ENCODE results near the gene AIFM2. TPM values are rescaled to one million over a fixed set of nuclear protein-coding genes. Genes with fewer than 3 reads are reported as not detected.
"Not testable (repeated sequence)": the region's sequence is repeated elsewhere in the genome, so short reads cannot be mapped to it uniquely, and the experiment has no call there.

The AIFM2 gene
- total and polyA plus RNA-seq, 2 experiments from 2014 or later: 5.7 to 8.1 TPM

GRCh38 chr10:70162151-70162891 lies 29.7 kb upstream of the AIFM2 start:
- Histone ChIP-seq H3K4me3 (peak overlapping the region; percentile 16; the same call in 1 of the 2 replicates), H3F3A (ENCODE audit: insufficient read depth) (peaks cover 53% of the 10 kb centered on the region; the same call in 1 of the 2 replicates), H3K79me2 (ENCODE audit: insufficient read depth) (peaks cover 99% of the 10 kb centered on the region), H3K36me3 (ENCODE audit: low read depth) (peaks cover 61% of the 10 kb centered on the region), H3K9ac (no peak overlapping the region), H3K9me3 (ENCODE audit: low read depth) (no peaks in the 10 kb centered on the region), H2AFZ (no peak overlapping the region), H4K20me1 (ENCODE audit: insufficient read depth) (peaks cover 45% of the 10 kb centered on the region), H3K4me2 (ENCODE audit: unreplicated experiment) (peak overlapping the region; percentile 11), H3K4me1 (ENCODE audit: insufficient read depth) (peaks cover 50% of the 10 kb centered on the region), H3K27me3 (replicated peaks; ENCODE audit: insufficient read depth) (no peaks in the 10 kb centered on the region), H3K27ac (no peak overlapping the region), H3K9me2 (ENCODE audit: insufficient read depth) (no peaks in the 10 kb centered on the region)
- peak; percentile 24 for DNase-seq
- in situ Hi-C loops (cut with MboI): no loop called here
- WGBS, 2 experiments (ENCODE audit: low coverage in 1 of 2, low lambda C conversion rate in 2 of 2, missing lambda C conversion rate in 2 of 2): 98 to 100% methylated on average over 1 to 2 of the region's 2 CpGs
- no peak for TF ChIP-seq EZH2phosphoT487 (IDR thresholded peaks at IDR 0.05; ENCODE audit: insufficient read depth, low read depth)
- TF ChIP-seq EZH2 (IDR thresholded peaks at IDR 0.05; ENCODE audit: insufficient read depth, poor library complexity, severe bottlenecking): no peak

- no peak for TF ChIP-seq EZH2 (IDR thresholded peaks at IDR 0.05; ENCODE audit: insufficient read depth, poor library complexity, severe bottlenecking)
- no peak for TF ChIP-seq EZH2phosphoT487 (IDR thresholded peaks at IDR 0.05; ENCODE audit: insufficient read depth, low read depth)
- Histone ChIP-seq H2AFZ (no peak overlapping the region), H3K27me3 (replicated peaks; ENCODE audit: insufficient read depth) (no peaks in the 10 kb centered on the region), H3K9ac (no peak overlapping the region), H3K4me2 (ENCODE audit: unreplicated experiment) (no peak overlapping the region), H3K4me1 (ENCODE audit: insufficient read depth) (peaks cover 46% of the 10 kb centered on the region), H3K36me3 (ENCODE audit: low read depth) (peaks cover 66% of the 10 kb centered on the region), H3K79me2 (ENCODE audit: insufficient read depth) (peaks cover 99% of the 10 kb centered on the region), H4K20me1 (ENCODE audit: insufficient read depth) (peaks cover 39% of the 10 kb centered on the region), H3K4me3 (no peak overlapping the region), H3K9me2 (ENCODE audit: insufficient read depth) (no peaks in the 10 kb centered on the region), H3K9me3 (ENCODE audit: low read depth) (no peaks in the 10 kb centered on the region), H3F3A (ENCODE audit: insufficient read depth) (peaks cover 48% of the 10 kb centered on the region), H3K27ac (no peak overlapping the region)
- DNase-seq: no peak
- in situ Hi-C loops (cut with MboI): no loop called here
- 33 to 55% methylated on average over 1 of the region's 1 CpG for WGBS, 2 experiments (ENCODE audit: low coverage in 1 of 2, low lambda C conversion rate in 2 of 2, missing lambda C conversion rate in 2 of 2)
Measured at GRCh38 chr10:70160798-70161197, 28.2 kb upstream of the AIFM2 start.

GRCh38 chr10:70159366-70159765 lies 26.7 kb upstream of the AIFM2 start:
- H3K27ac ChIP-seq; H3K9me3 ChIP-seq (ENCODE audit: low read depth); H3K9me2 ChIP-seq (ENCODE audit: insufficient read depth); H3K9ac ChIP-seq; in situ Hi-C loops (cut with MboI); H2AFZ ChIP-seq; H3K27me3 ChIP-seq (replicated peaks; ENCODE audit: insufficient read depth); H3K4me3 ChIP-seq; DNase-seq; H3K4me2 ChIP-seq (ENCODE audit: unreplicated experiment): not testable (repeated sequence)
- Histone ChIP-seq H3K4me1 (ENCODE audit: insufficient read depth) (peaks cover 46% of the 10 kb centered on the region), H4K20me1 (ENCODE audit: insufficient read depth) (peaks cover 33% of the 10 kb centered on the region), H3K36me3 (ENCODE audit: low read depth) (peaks cover 72% of the 10 kb centered on the region), H3F3A (ENCODE audit: insufficient read depth) (peaks cover 46% of the 10 kb centered on the region), H3K79me2 (ENCODE audit: insufficient read depth) (peaks cover 99% of the 10 kb centered on the region)
- 78 to 84% methylated on average over 3 of the region's 3 CpGs for WGBS, 2 experiments (ENCODE audit: low coverage in 1 of 2, low lambda C conversion rate in 2 of 2, missing lambda C conversion rate in 2 of 2)

GRCh38 chr10:70158113-70158512 lies 25.5 kb upstream of the AIFM2 start:
- Histone ChIP-seq H3K9ac (no peak overlapping the region), H3K27me3 (replicated peaks; ENCODE audit: insufficient read depth) (no peaks in the 10 kb centered on the region), H3K79me2 (ENCODE audit: insufficient read depth) (peaks cover 99% of the 10 kb centered on the region), H3K4me2 (ENCODE audit: unreplicated experiment) (no peak overlapping the region), H3K27ac (peak overlapping the region; percentile 20; the same call in 1 of the 2 replicates), H3K9me2 (ENCODE audit: insufficient read depth) (no peaks in the 10 kb centered on the region), H3K36me3 (ENCODE audit: low read depth) (peaks cover 80% of the 10 kb centered on the region), H3K4me3 (no peak overlapping the region), H4K20me1 (ENCODE audit: insufficient read depth) (peaks cover 22% of the 10 kb centered on the region; the same call in 1 of the 2 replicates), H3F3A (ENCODE audit: insufficient read depth) (peaks cover 58% of the 10 kb centered on the region), H3K9me3 (ENCODE audit: low read depth) (no peaks in the 10 kb centered on the region), H2AFZ (no peak overlapping the region), H3K4me1 (ENCODE audit: insufficient read depth) (peaks cover 41% of the 10 kb centered on the region)
- in situ Hi-C loops (cut with MboI): no loop called here
- peak; percentile 54 for DNase-seq
- 30 to 32% methylated on average over 2 of the region's 2 CpGs for WGBS, 2 experiments (ENCODE audit: low coverage in 1 of 2, low lambda C conversion rate in 2 of 2, missing lambda C conversion rate in 2 of 2)
- TF ChIP-seq EZH2phosphoT487 (IDR thresholded peaks at IDR 0.05; ENCODE audit: insufficient read depth, low read depth) (no peak), EZH2 (IDR thresholded peaks at IDR 0.05; ENCODE audit: insufficient read depth, poor library complexity, severe bottlenecking) (no peak)

Data from GM23248 (cell line).